GM12878 (cell line): ENCODE measurements around the gene RASIP1. TPM values are rescaled to one million over a fixed set of nuclear protein-coding genes. Genes with fewer than 3 reads are reported as not detected.

Source experiments
- ATAC-seq: fragments of 200-7000 bp; cut with Tn5 transposase; 3 replicates; pipeline ENCODE4 v1.9.1; 2020; ENCODE audit warnings: mild to moderate bottlenecking, moderate library complexity
- BruUV-seq: library from RNA; stranded (reverse); fragments of 400-500 nt; replicated peaks from 2 replicates; lab custom pipeline; 2021; lab: Mats Ljungman, UMichigan
- CTCF ChIA-PET: fragments of 300-600 bp; sonication (Branson Sonifier 250); formaldehyde crosslinking; extraction: SDS; loops from one replicate; lab custom pipeline; 2021; ENCODE audit warnings: inconsistent platforms; lab: Yijun Ruan, JAX
- POLR2A ChIA-PET: fragments of 350-600 bp; formaldehyde crosslinking; extraction: SDS; loops from one replicate; lab custom pipeline; 2021; ENCODE audit warnings: inconsistent platforms; lab: Charles Lee
- RAD21 ChIA-PET: fragments of 300-600 bp; sonication (Branson Sonifier 250); formaldehyde crosslinking; loops from one replicate; lab custom pipeline; 2023; ENCODE audit warnings: antibody characterized with exemption; ENCODE audit not compliant: unreplicated experiment; lab: Charles Lee
- SMC1A ChIA-PET: fragments of 300-600 bp; sonication (Branson Sonifier 250); formaldehyde crosslinking; loops from one replicate; lab custom pipeline; 2023; ENCODE audit not compliant: unreplicated experiment, uncharacterized antibody; lab: Charles Lee
- DNase-seq: peaks from one replicate; pipeline ENCODE4 v3.0.0-alpha.2; 2011; ENCODE audit warnings: low read depth, low spot score
- FAIRE-seq: peaks from 3 replicates; lab custom pipeline; 2011; peaks lifted over from hg19 to GRCh38; lab: Jason Lieb, UNC
- H2AFZ ChIP-seq: 2 replicates; pipeline ENCODE4 v1.6.0; 2011; ENCODE audit warnings: low read depth, low read length, control low read depth; ENCODE audit not compliant: control insufficient read depth
- H3K27ac ChIP-seq: 2 replicates; pipeline ENCODE4 v1.5.1; 2011; ENCODE audit warnings: control low read depth; ENCODE audit not compliant: control insufficient read depth, insufficient read depth
- H3K27me3 ChIP-seq, 2 experiments: replicated peaks in 1 of 2; 2 replicates each; pipeline versions ENCODE4 v1.6.0 to v1.6.1; 2011; ENCODE audit warnings: low read length in 1 of 2; ENCODE audit not compliant: control insufficient read depth in 2 of 2, insufficient read depth in 2 of 2
- H3K36me3 ChIP-seq, 2 experiments: 2 replicates each; pipeline ENCODE4 v1.5.1; 2011; ENCODE audit warnings: low read length in 1 of 2; ENCODE audit not compliant: control insufficient read depth in 2 of 2, insufficient read depth in 2 of 2
- H3K4me1 ChIP-seq: 2 replicates; pipeline ENCODE4 v1.6.1; 2011; ENCODE audit warnings: mild to moderate bottlenecking, low read length, moderate library complexity, mixed read lengths; ENCODE audit not compliant: control insufficient read depth, insufficient read depth
- H3K4me2 ChIP-seq: 2 replicates; pipeline ENCODE4 v1.6.0; 2011; ENCODE audit warnings: control low read depth; ENCODE audit not compliant: control insufficient read depth, insufficient read depth
- H3K4me3 ChIP-seq: fragments of 200-600 bp; sonication (generic); 2 replicates; pipeline ENCODE4 v1.5.1; 2016
- H3K79me2 ChIP-seq: 2 replicates; pipeline ENCODE4 v1.6.0; 2011; ENCODE audit warnings: low read length; ENCODE audit not compliant: control insufficient read depth, insufficient read depth
- H3K9ac ChIP-seq: 2 replicates; pipeline ENCODE4 v1.8.0; 2011; ENCODE audit warnings: low read length, control low read depth, mixed read lengths; ENCODE audit not compliant: control insufficient read depth, insufficient read depth
- H3K9me3 ChIP-seq: replicated peaks from 3 replicates; pipeline ENCODE4 v1.5.1; 2011; ENCODE audit warnings: mild to moderate bottlenecking, low read length; ENCODE audit not compliant: control insufficient read depth, insufficient read depth
- H4K20me1 ChIP-seq: 2 replicates; pipeline ENCODE4 v1.6.0; 2011; ENCODE audit not compliant: control insufficient read depth, insufficient read depth
- CBX3 ChIP-seq: fragments of 200-600 bp; sonication (generic); IDR thresholded peaks from 2 replicates; pipeline ENCODE4 v1.6.1; 2016; ENCODE audit warnings: low read depth, borderline replicate concordance
- GABPA ChIP-seq: IDR thresholded peaks from 2 replicates; pipeline ENCODE4 v1.6.1; 2014; ENCODE audit warnings: antibody characterized with exemption, low read depth, mild to moderate bottlenecking, inconsistent platforms
- MYC ChIP-seq: IDR thresholded peaks from 2 replicates; pipeline ENCODE4 v1.6.1; 2011; ENCODE audit warnings: mild to moderate bottlenecking, low read length, moderate library complexity, inconsistent platforms; ENCODE audit not compliant: insufficient read depth, insufficient replicate concordance, insufficient read length, severe bottlenecking
- NBN ChIP-seq: fragments of 450-650 bp; IDR thresholded peaks from 2 replicates; pipeline ENCODE4 v1.6.1; 2016
- NFXL1 ChIP-seq: fragments of 450-650 bp; IDR thresholded peaks from 2 replicates; pipeline ENCODE4 v1.6.1; 2017; ENCODE audit warnings: antibody characterized with exemption, mild to moderate bottlenecking, borderline replicate concordance
- POLR2AphosphoS5 ChIP-seq: IDR thresholded peaks from 2 replicates; pipeline ENCODE4 v1.6.1; 2011; ENCODE audit warnings: mild to moderate bottlenecking, low read length, inconsistent platforms
- RB1 ChIP-seq: fragments of 450-650 bp; formaldehyde crosslinking; IDR thresholded peaks from 2 replicates; pipeline ENCODE4 v1.6.1; 2017; ENCODE audit warnings: mild to moderate bottlenecking, borderline replicate concordance
- SMAD1 ChIP-seq: fragments of 450-650 bp; IDR thresholded peaks from 2 replicates; pipeline ENCODE4 v1.6.1; 2018; ENCODE audit warnings: mild to moderate bottlenecking, low read depth; ENCODE audit not compliant: partially characterized antibody
- SMAD5 ChIP-seq: IDR thresholded peaks from 2 replicates; pipeline ENCODE4 v1.6.1; 2016; ENCODE audit warnings: antibody characterized with exemption, low read depth
- SRF ChIP-seq, 2 experiments: IDR thresholded peaks; 2 replicates each; pipeline ENCODE4 v1.6.1; 2011; ENCODE audit warnings: low read depth in 2 of 2, low read length in 2 of 2, mild to moderate bottlenecking in 1 of 2, moderate library complexity in 1 of 2
- STAT3 ChIP-seq: IDR thresholded peaks from 2 replicates; pipeline ENCODE4 v1.6.1; 2011; ENCODE audit warnings: low read depth, low read length, improper control_type of control experiment
- TCF12 ChIP-seq: IDR thresholded peaks from 2 replicates; pipeline ENCODE4 v1.6.1; 2011; ENCODE audit warnings: low read depth, mild to moderate bottlenecking, low read length
- YBX1 ChIP-seq: fragments of 450-650 bp; IDR thresholded peaks from 2 replicates; pipeline ENCODE4 v1.6.1; 2016; ENCODE audit warnings: antibody characterized with exemption
- WGBS: methylation state at CpG from one replicate; pipeline ENCODE4 v1.1.6; 2016; ENCODE audit warnings: low lambda C conversion rate; ENCODE audit not compliant: insufficient replicate concordance, insufficient coverage; ENCODE audit errors: missing lambda C conversion rate; 5-methylcytosine and 5-hydroxymethylcytosine counted together
- in situ Hi-C: fragments of 300-500 bp; cut with MboI; formaldehyde crosslinking; loops from 9 replicates; pipeline ENCODE4 v1.14.3; 2018; ENCODE audit warnings: mixed read lengths
- intact Hi-C: fragments of 100-400 bp; cut with micrococcal nuclease; formaldehyde crosslinking; loops from one replicate; pipeline ENCODE4 v1.14.2; 2022; ENCODE audit not compliant: unreplicated experiment
- polyA plus RNA-seq, 11 experiments: library from polyadenylated mRNA; depleted of rRNA in 4 of 11; unstranded in 6 of 11; stranded (reverse) in 5 of 11; fragments of >200 nt; fragmentation: Nextera tagmentation in 4 of 11; fragmentation: Illumina TruSeq in 1 of 11; extraction: Ambion mirVana in 4 of 11; extraction: Trizol in 1 of 11; gene quantifications; 1 replicate in 1 of 11; 2 replicates in 10 of 11; pipeline versions ENCODE4 v1.2.1 to v1.2.3, GENCODE V29; 2011 to 2016; ENCODE audit warnings: inconsistent platforms in 2 of 11, missing spikeins in 2 of 11, low read depth in 1 of 11
- total RNA-seq, 4 experiments: library from RNA; depleted of rRNA in 3 of 4; stranded (reverse); fragments of >200 nt in 3 of 4; fragmentation: Illumina TruSeq in 1 of 4; extraction: Trizol in 1 of 4; gene quantifications; 2 replicates each; pipeline versions ENCODE4 v1.2.1 to v1.2.3, GENCODE V29; 2013 to 2021
- TF ChIP-seq, protein P1 (sequence below): fragments of 450-650 bp; IDR thresholded peaks from 2 replicates; pipeline ENCODE4 v1.6.1; 2017; ENCODE audit warnings: antibody characterized with exemption, mild to moderate bottlenecking, moderate library complexity
- TF ChIP-seq, protein P2 (sequence below): fragments of 450-650 bp; IDR thresholded peaks from 2 replicates; pipeline ENCODE4 v1.6.1; 2016; ENCODE audit warnings: mild to moderate bottlenecking

The RASIP1 gene
- total and polyA plus RNA-seq, 10 of the 15 experiments (the other 5 are each of a cell fraction or from before 2014, with no cell fraction given), result 0.08 TPM; not detected in 9

DNA sequence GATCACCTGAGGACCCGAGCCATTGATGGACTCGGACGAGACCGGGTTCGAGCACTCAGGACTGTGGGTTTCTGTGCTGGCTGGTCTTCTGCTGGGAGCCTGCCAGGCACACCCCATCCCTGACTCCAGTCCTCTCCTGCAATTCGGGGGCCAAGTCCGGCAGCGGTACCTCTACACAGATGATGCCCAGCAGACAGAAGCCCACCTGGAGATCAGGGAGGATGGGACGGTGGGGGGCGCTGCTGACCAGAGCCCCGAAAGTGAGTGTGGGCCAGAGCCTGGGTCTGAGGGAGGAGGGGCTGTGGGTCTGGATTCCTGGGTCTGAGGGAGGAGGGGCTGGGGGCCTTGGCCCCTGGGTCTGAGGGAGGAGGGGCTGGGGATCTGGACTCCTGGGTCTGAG, 15.8 kb upstream of the RASIP1 start:
- ChIA-PET POLR2A (no interaction called here), CTCF (no interaction called here), SMC1A (no interaction called here), RAD21 (interaction anchor here (1.1 kb wide), 1 partner anchor 12 kb away, joined by 3 read pairs; no protein-coding TSS in a partner anchor)
- FAIRE-seq, result no peak
- TF ChIP-seq STAT3, result no peak
- TF ChIP-seq NFXL1, result no peak
- no peak for TF ChIP-seq MYC
- H2AFZ ChIP-seq, result no peak overlapping the region
- H3K4me1 ChIP-seq, result no peaks in the 10 kb centered on the region
- no peaks in the 10 kb centered on the region for H4K20me1 ChIP-seq
- H3K36me3 ChIP-seq, result no peaks in the 10 kb centered on the region
- no peak for ATAC-seq
- in situ Hi-C loops (no loop called here), intact Hi-C loops (no loop called here)
- peaks cover 2 to 6% of the 10 kb centered on the region in 2 experiments; a peak in 3 of 4 replicates for H3K27me3 ChIP-seq
- H3K4me2 ChIP-seq, result no peak overlapping the region
- H3K79me2 ChIP-seq, result no peaks in the 10 kb centered on the region
- no peaks in the 10 kb centered on the region for H3K9me3 ChIP-seq
- WGBS, result 47% methylated on average over 11 of the region's 11 CpGs
- no peak overlapping the region for H3K27ac ChIP-seq
- no peak overlapping the region for H3K4me3 ChIP-seq
- no peak overlapping the region for H3K9ac ChIP-seq
- no TSS peak for BruUV-seq
- DNase-seq, result no peak

DNA sequence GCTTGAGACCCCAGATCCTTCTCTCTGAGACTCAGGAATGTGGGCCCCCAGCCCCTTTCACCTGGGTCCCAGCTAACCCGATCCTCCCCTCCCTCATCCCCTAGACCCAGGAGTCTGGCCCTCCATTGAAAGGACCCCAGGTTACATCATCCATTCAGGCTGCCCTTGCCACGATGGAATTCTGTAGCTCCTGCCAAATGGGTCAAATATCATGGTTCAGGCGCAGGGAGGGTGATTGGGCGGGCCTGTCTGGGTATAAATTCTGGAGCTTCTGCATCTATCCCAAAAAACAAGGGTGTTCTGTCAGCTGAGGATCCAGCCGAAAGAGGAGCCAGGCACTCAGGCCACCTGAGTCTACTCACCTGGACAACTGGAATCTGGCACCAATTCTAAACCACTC, 15.4 kb upstream of the RASIP1 start:
- Histone ChIP-seq H3K79me2 (no peaks in the 10 kb centered on the region), H3K4me3 (no peak overlapping the region), H3K27ac (no peak overlapping the region), H3K36me3 (no peaks in the 10 kb centered on the region), H3K27me3 (peaks cover 2 to 6% of the 10 kb centered on the region in 2 experiments; a peak in 3 of 4 replicates), H3K4me1 (no peaks in the 10 kb centered on the region), H3K9ac (no peak overlapping the region), H3K4me2 (no peak overlapping the region), H2AFZ (no peak overlapping the region), H4K20me1 (no peaks in the 10 kb centered on the region), H3K9me3 (no peaks in the 10 kb centered on the region)
- no TSS peak for BruUV-seq
- ChIA-PET SMC1A (no interaction called here), CTCF (no interaction called here), POLR2A (no interaction called here), RAD21 (interaction anchor here (1.1 kb wide), 1 partner anchor 12 kb away, joined by 3 read pairs; no protein-coding TSS in a partner anchor)
- no peak for DNase-seq
- 24% methylated on average over 4 of the region's 5 CpGs for WGBS
- in situ Hi-C loops (no loop called here), intact Hi-C loops (no loop called here)
- no peak for ATAC-seq
- FAIRE-seq, result no peak
- TF ChIP-seq POLR2AphosphoS5 (no peak), NBN (no peak), SMAD1 (no peak), SRF (IDR thresholded peaks at IDR 0.05; ENCODE audit: low read depth in 2 of 2, low read length in 2 of 2) (no peak), GABPA (no peak), RB1 (no peak), SMAD5 (no peak), CBX3 (no peak), YBX1 (no peak), TCF12 (no peak)
- TF ChIP-seq, protein P1, sequence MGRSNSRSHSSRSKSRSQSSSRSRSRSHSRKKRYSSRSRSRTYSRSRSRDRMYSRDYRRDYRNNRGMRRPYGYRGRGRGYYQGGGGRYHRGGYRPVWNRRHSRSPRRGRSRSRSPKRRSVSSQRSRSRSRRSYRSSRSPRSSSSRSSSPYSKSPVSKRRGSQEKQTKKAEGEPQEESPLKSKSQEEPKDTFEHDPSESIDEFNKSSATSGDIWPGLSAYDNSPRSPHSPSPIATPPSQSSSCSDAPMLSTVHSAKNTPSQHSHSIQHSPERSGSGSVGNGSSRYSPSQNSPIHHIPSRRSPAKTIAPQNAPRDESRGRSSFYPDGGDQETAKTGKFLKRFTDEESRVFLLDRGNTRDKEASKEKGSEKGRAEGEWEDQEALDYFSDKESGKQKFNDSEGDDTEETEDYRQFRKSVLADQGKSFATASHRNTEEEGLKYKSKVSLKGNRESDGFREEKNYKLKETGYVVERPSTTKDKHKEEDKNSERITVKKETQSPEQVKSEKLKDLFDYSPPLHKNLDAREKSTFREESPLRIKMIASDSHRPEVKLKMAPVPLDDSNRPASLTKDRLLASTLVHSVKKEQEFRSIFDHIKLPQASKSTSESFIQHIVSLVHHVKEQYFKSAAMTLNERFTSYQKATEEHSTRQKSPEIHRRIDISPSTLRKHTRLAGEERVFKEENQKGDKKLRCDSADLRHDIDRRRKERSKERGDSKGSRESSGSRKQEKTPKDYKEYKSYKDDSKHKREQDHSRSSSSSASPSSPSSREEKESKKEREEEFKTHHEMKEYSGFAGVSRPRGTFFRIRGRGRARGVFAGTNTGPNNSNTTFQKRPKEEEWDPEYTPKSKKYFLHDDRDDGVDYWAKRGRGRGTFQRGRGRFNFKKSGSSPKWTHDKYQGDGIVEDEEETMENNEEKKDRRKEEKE, result no peak
- TF ChIP-seq, protein P2, sequence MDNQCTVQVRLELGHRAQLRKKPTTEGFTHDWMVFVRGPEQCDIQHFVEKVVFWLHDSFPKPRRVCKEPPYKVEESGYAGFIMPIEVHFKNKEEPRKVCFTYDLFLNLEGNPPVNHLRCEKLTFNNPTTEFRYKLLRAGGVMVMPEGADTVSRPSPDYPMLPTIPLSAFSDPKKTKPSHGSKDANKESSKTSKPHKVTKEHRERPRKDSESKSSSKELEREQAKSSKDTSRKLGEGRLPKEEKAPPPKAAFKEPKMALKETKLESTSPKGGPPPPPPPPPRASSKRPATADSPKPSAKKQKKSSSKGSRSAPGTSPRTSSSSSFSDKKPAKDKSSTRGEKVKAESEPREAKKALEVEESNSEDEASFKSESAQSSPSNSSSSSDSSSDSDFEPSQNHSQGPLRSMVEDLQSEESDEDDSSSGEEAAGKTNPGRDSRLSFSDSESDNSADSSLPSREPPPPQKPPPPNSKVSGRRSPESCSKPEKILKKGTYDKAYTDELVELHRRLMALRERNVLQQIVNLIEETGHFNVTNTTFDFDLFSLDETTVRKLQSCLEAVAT, result no peak
